ENCODE measurements around the gene TLK1. TPM values are rescaled to one million over a fixed set of nuclear protein-coding genes. Genes with fewer than 3 reads are reported as not detected.

Gene TLK1
- 10 to 100 TPM; 32.2 to 64.3 (median 45.4) TPM for total RNA-seq

- Histone ChIP-seq H3K27me3 (no peaks in the 10 kb centered on the region), H3K27ac (peak within 1 kb of the TSS; percentile 71 to 96 (median 96)), H3K4me1 (peaks cover 0 to 46% (median 0%) of the 10 kb centered on the region in 3 donors), H3K9me3 (no peaks in the 10 kb centered on the region), H3K4me3 (peak within 1 kb of the TSS; percentile 65 to 88), H3K36me3 (no peaks in the 10 kb centered on the region)
- peak; percentile 88 for ATAC-seq
- peak; percentile 14 for TF ChIP-seq POLR2AphosphoS5 (IDR thresholded peaks at IDR 0.05)
- no peak for TF ChIP-seq EP300 (IDR thresholded peaks at IDR 0.05)
- peak; percentile 49 to 67 for TF ChIP-seq POLR2A (IDR thresholded peaks at IDR 0.05)
- peak in 2 of 4 experiments; percentile 7 to 22 for TF ChIP-seq CTCF (IDR thresholded peaks at IDR 0.05)
- WGBS, 2 donors (ENCODE audit: low coverage in 1 of 2) = 0 to 2% methylated on average over 7 to 9 of the region's 97 CpGs
These were observed at the start of gene TLK1 for GRCh38 chr2:171160119-171160955. Gene TLK1, minus strand, starts transcription at chr2:171160893. Its CDS starts 465 bp downstream, at chr2:171160428.

GRCh38 chr2:171210216-171210863, 49.6 kb upstream of the TLK1 start:
- Histone ChIP-seq H3K36me3 (no peaks in the 10 kb centered on the region), H3K27ac (no peak overlapping the region), H3K4me1 (peaks cover 0 to 12% (median 0%) of the 10 kb centered on the region in 3 donors), H3K27me3 (no peaks in the 10 kb centered on the region), H3K4me3 (no peak overlapping the region), H3K9me3 (no peaks in the 10 kb centered on the region)
- no peak for ATAC-seq
- 71 to 82% methylated on average over 8 of the region's 9 CpGs for WGBS, 2 donors (ENCODE audit: low coverage in 1 of 2)
- no peak for TF ChIP-seq CTCF (IDR thresholded peaks at IDR 0.05)
- TF ChIP-seq POLR2AphosphoS5 (IDR thresholded peaks at IDR 0.05) = no peak
- TF ChIP-seq EP300 (IDR thresholded peaks at IDR 0.05) = no peak
- no peak for TF ChIP-seq POLR2A (IDR thresholded peaks at IDR 0.05)

GRCh38 chr2:171208657-171209056, 48.0 kb upstream of the TLK1 start:
- TF ChIP-seq POLR2AphosphoS5 (IDR thresholded peaks at IDR 0.05) = no peak
- no peak for TF ChIP-seq EP300 (IDR thresholded peaks at IDR 0.05)
- ATAC-seq = no peak
- H3K27ac ChIP-seq = no peak overlapping the region
- H3K27me3 ChIP-seq = no peaks in the 10 kb centered on the region
- no peaks in the 10 kb centered on the region for H3K9me3 ChIP-seq
- peaks cover 0 to 12% (median 0%) of the 10 kb centered on the region in 3 donors for H3K4me1 ChIP-seq
- H3K4me3 ChIP-seq = no peak overlapping the region
- no peaks in the 10 kb centered on the region for H3K36me3 ChIP-seq

- Histone ChIP-seq H3K9me3 (no peaks in the 10 kb centered on the region), H3K27ac (no peak overlapping the region), H3K4me1 (peaks cover 0 to 10% (median 0%) of the 10 kb centered on the region in 3 donors), H3K4me3 (no peak overlapping the region), H3K36me3 (no peaks in the 10 kb centered on the region), H3K27me3 (no peaks in the 10 kb centered on the region)
- ATAC-seq = no peak
- 96 to 100% methylated on average over 2 of the region's 2 CpGs for WGBS, 2 donors (ENCODE audit: low coverage in 1 of 2)
- no peak for TF ChIP-seq CTCF (IDR thresholded peaks at IDR 0.05)
- TF ChIP-seq POLR2A (IDR thresholded peaks at IDR 0.05) = no peak
- TF ChIP-seq POLR2AphosphoS5 (IDR thresholded peaks at IDR 0.05) = no peak
- no peak for TF ChIP-seq EP300 (IDR thresholded peaks at IDR 0.05)
These were observed 45.9 kb upstream of the TLK1 start for GRCh38 chr2:171206422-171207115.

- H3K9me3 ChIP-seq = no peaks in the 10 kb centered on the region
- H3K36me3 ChIP-seq = no peaks in the 10 kb centered on the region
- no peak for TF ChIP-seq CTCF (IDR thresholded peaks at IDR 0.05)
- TF ChIP-seq POLR2A (IDR thresholded peaks at IDR 0.05) = no peak
- no peak for TF ChIP-seq POLR2AphosphoS5 (IDR thresholded peaks at IDR 0.05)
- no peak for TF ChIP-seq EP300 (IDR thresholded peaks at IDR 0.05)
- H3K4me3 ChIP-seq = no peak overlapping the region
- peaks cover 0 to under 1% (median 0%) of the 10 kb centered on the region in 3 donors for H3K4me1 ChIP-seq
- H3K27ac ChIP-seq = no peak overlapping the region
- no peaks in the 10 kb centered on the region for H3K27me3 ChIP-seq
- ATAC-seq = no peak
- 93 to 100% methylated on average over 2 of the region's 2 CpGs for WGBS, 2 donors (ENCODE audit: low coverage in 1 of 2)
These were observed 44.9 kb upstream of the TLK1 start for GRCh38 chr2:171205551-171205950.
